ENCODE measurements around the gene KLK12. TPM values are rescaled to one million over a fixed set of nuclear protein-coding genes. Genes with fewer than 3 reads are reported as not detected.
A peak's percentile ranks its signal among the peaks of the same experiment; 100 is the strongest.

KLK12 gene
- total RNA-seq, 2 experiments from 2014 or later, result not detected

- Mint-ChIP-seq H3K27me3 (no peaks in the 10 kb centered on the region), H3K4me1 (ENCODE audit: low read depth) (no peaks in the 10 kb centered on the region), H3K27ac (no peak overlapping the region), H3K4me3 (no peak overlapping the region), H3K36me3 (ENCODE audit: low read depth) (no peaks in the 10 kb centered on the region), H3K9me3 (peaks cover 3% of the 10 kb centered on the region)
- no peak for ATAC-seq
- POLR2A ChIA-PET, result no interaction called here
- no peak for DNase-seq
- CTCF ChIA-PET, result no interaction called here
- intact Hi-C loops (cut with micrococcal nuclease), result no loop called here
- TF ChIP-seq CTCF (IDR thresholded peaks at IDR 0.05), result no peak
Observed at GRCh38 chr19:51075998-51076397, 41.2 kb upstream of the KLK12 start.

GRCh38 chr19:51071095-51071405, 36.2 kb upstream of the KLK12 start:
- no peak for TF ChIP-seq CTCF (IDR thresholded peaks at IDR 0.05)
- DNase-seq (no peak), ATAC-seq (no peak)
- no peaks in the 10 kb centered on the region for H3K4me1 Mint-ChIP-seq (ENCODE audit: low read depth)
- POLR2A ChIA-PET, result no interaction called here
- peaks cover 3% of the 10 kb centered on the region for H3K9me3 Mint-ChIP-seq
- H3K36me3 Mint-ChIP-seq (ENCODE audit: low read depth), result no peaks in the 10 kb centered on the region
- peaks cover 10% of the 10 kb centered on the region for H3K27me3 Mint-ChIP-seq
- no peak overlapping the region for H3K27ac Mint-ChIP-seq
- H3K4me3 Mint-ChIP-seq, result no peak overlapping the region
- intact Hi-C loops (cut with micrococcal nuclease), result no loop called here
- CTCF ChIA-PET, result no interaction called here

GRCh38 chr19:51070334-51071094, 35.7 kb upstream of the KLK12 start:
- DNase-seq, result no peak
- no peaks in the 10 kb centered on the region for H3K36me3 Mint-ChIP-seq (ENCODE audit: low read depth)
- intact Hi-C loops (cut with micrococcal nuclease), result no loop called here
- no peak for ATAC-seq
- H3K4me1 Mint-ChIP-seq (ENCODE audit: low read depth), result no peaks in the 10 kb centered on the region
- no peak for TF ChIP-seq CTCF (IDR thresholded peaks at IDR 0.05)
- H3K27me3 Mint-ChIP-seq, result peaks cover 13% of the 10 kb centered on the region
- ChIA-PET CTCF (no interaction called here), POLR2A (no interaction called here)
- no peak overlapping the region for H3K27ac Mint-ChIP-seq
- no peak overlapping the region for H3K4me3 Mint-ChIP-seq
- H3K9me3 Mint-ChIP-seq, result peaks cover 3% of the 10 kb centered on the region

- peaks cover 2% of the 10 kb centered on the region for H3K4me1 Mint-ChIP-seq (ENCODE audit: low read depth)
- no peak overlapping the region for H3K4me3 Mint-ChIP-seq
- no peak overlapping the region for H3K27ac Mint-ChIP-seq
- H3K9me3 Mint-ChIP-seq, result no peaks in the 10 kb centered on the region
- ATAC-seq (no peak), DNase-seq (no peak)
- intact Hi-C loops (cut with micrococcal nuclease), result no loop called here
- TF ChIP-seq CTCF (IDR thresholded peaks at IDR 0.05), result no peak
- no peaks in the 10 kb centered on the region for H3K36me3 Mint-ChIP-seq (ENCODE audit: low read depth)
- peaks cover 25% of the 10 kb centered on the region for H3K27me3 Mint-ChIP-seq
- POLR2A ChIA-PET, result no interaction called here
- CTCF ChIA-PET, result interaction anchor here (1.0 kb wide), 1 partner anchor 30 kb away, joined by 3 read pairs; no protein-coding TSS in a partner anchor
Observed at GRCh38 chr19:51066393-51067186, 31.8 kb upstream of the KLK12 start.

GRCh38 chr19:51065221-51065960, 30.6 kb upstream of the KLK12 start:
- intact Hi-C loops (cut with micrococcal nuclease), result no loop called here
- TF ChIP-seq CTCF (IDR thresholded peaks at IDR 0.05), result no peak
- Mint-ChIP-seq H3K27ac (no peak overlapping the region), H3K9me3 (no peaks in the 10 kb centered on the region), H3K36me3 (ENCODE audit: low read depth) (no peaks in the 10 kb centered on the region), H3K27me3 (peaks cover 33% of the 10 kb centered on the region), H3K4me3 (peak overlapping the region; percentile 10), H3K4me1 (ENCODE audit: low read depth) (peaks cover 2% of the 10 kb centered on the region)
- POLR2A ChIA-PET, result no interaction called here
- DNase-seq (no peak), ATAC-seq (no peak)
- CTCF ChIA-PET, result no interaction called here

Measured in activated CD8-positive, alpha-beta T cell treated with anti-CD3 and anti-CD28 coated beads for 36 hours (primary cell).